ENCODE results near the gene N4BP2. TPM values are rescaled to one million over a fixed set of nuclear protein-coding genes. Genes with fewer than 3 reads are reported as not detected.

N4BP2 gene
- total RNA-seq, 6 experiments from 2014 or later, result 4.2 to 8.0 (median 6.3) TPM

GRCh38 chr4:40176602-40177001 lies 120.0 kb downstream of the N4BP2 start:
- ATAC-seq (no peak), DNase-seq (no peak)
- WGBS (ENCODE audit: insufficient coverage, low coverage, low lambda C conversion rate, missing lambda C conversion rate), result 51% methylated on average over 10 of the region's 10 CpGs
- no peaks in the 10 kb centered on the region for H3K36me3 ChIP-seq
- no peak overlapping the region for H3K27ac ChIP-seq
- no peaks in the 10 kb centered on the region for H3K9me3 ChIP-seq
- no peak overlapping the region for H3K4me3 ChIP-seq
- intact Hi-C loops (cut with DNase I), result loop anchor here in 1 of 2 donors (10.0 kb wide), 1 partner anchor 128 kb away; no protein-coding TSS in a partner anchor
- TF ChIP-seq POLR2A (IDR thresholded peaks at IDR 0.05), result no peak
- H3K4me1 ChIP-seq, result no peaks in the 10 kb centered on the region
- no peaks in the 10 kb centered on the region for H3K27me3 ChIP-seq

- intact Hi-C loops (cut with DNase I), result loop anchor here in 1 of 2 donors (10.0 kb wide), 1 partner anchor 127 kb away; no protein-coding TSS in a partner anchor
- no peak for ATAC-seq
- Histone ChIP-seq H3K27ac (no peak overlapping the region), H3K4me1 (no peaks in the 10 kb centered on the region), H3K9me3 (no peaks in the 10 kb centered on the region), H3K27me3 (no peaks in the 10 kb centered on the region), H3K4me3 (no peak overlapping the region), H3K36me3 (no peaks in the 10 kb centered on the region)
- no peak for DNase-seq
- 67% methylated on average over 2 of the region's 2 CpGs for WGBS (ENCODE audit: insufficient coverage, low coverage, low lambda C conversion rate, missing lambda C conversion rate)
- TF ChIP-seq CTCF (IDR thresholded peaks at IDR 0.05), result no peak
- TF ChIP-seq POLR2A (IDR thresholded peaks at IDR 0.05), result no peak
These were observed 120.9 kb downstream of the N4BP2 start for GRCh38 chr4:40177591-40177990.

- no peak for DNase-seq
- ATAC-seq, result no peak
- WGBS (ENCODE audit: insufficient coverage, low coverage, low lambda C conversion rate, missing lambda C conversion rate), result 54% methylated on average over 4 of the region's 5 CpGs
These were observed 122.0 kb downstream of the N4BP2 start for GRCh38 chr4:40178672-40179071.

GRCh38 chr4:40179360-40179759 lies 122.7 kb downstream of the N4BP2 start:
- Histone ChIP-seq H3K9me3 (no peaks in the 10 kb centered on the region), H3K36me3 (no peaks in the 10 kb centered on the region), H3K27me3 (no peaks in the 10 kb centered on the region), H3K4me3 (no peak overlapping the region), H3K4me1 (no peaks in the 10 kb centered on the region), H3K27ac (no peak overlapping the region)
- intact Hi-C loops (cut with DNase I), result loop anchor here in 1 of 2 donors (10.0 kb wide), 1 partner anchor 125 kb away; no protein-coding TSS in a partner anchor
- no CpG with 5 or more reads among the region's 1 CpG for WGBS (ENCODE audit: insufficient coverage, low coverage, low lambda C conversion rate, missing lambda C conversion rate)
- DNase-seq (no peak), ATAC-seq (no peak)
- TF ChIP-seq POLR2A (IDR thresholded peaks at IDR 0.05) (no peak), CTCF (IDR thresholded peaks at IDR 0.05) (no peak)

More at GRCh38 chr4:40178672-40179071, 122.0 kb downstream of the N4BP2 start:
- H3K36me3 ChIP-seq, result no peaks in the 10 kb centered on the region
- no peaks in the 10 kb centered on the region for H3K9me3 ChIP-seq
- H3K4me1 ChIP-seq, result no peaks in the 10 kb centered on the region
- H3K27me3 ChIP-seq, result no peaks in the 10 kb centered on the region
- intact Hi-C loops (cut with DNase I), result loop anchor here in 1 of 2 donors (10.0 kb wide), 1 partner anchor 126 kb away; no protein-coding TSS in a partner anchor
- H3K4me3 ChIP-seq, result no peak overlapping the region
- TF ChIP-seq POLR2A (IDR thresholded peaks at IDR 0.05) (no peak), CTCF (IDR thresholded peaks at IDR 0.05) (no peak)
- no peak overlapping the region for H3K27ac ChIP-seq

- no peak overlapping the region for H3K4me3 ChIP-seq
- no peak overlapping the region for H3K27ac ChIP-seq
- no peaks in the 10 kb centered on the region for H3K9me3 ChIP-seq
- TF ChIP-seq CTCF (IDR thresholded peaks at IDR 0.05) (no peak), POLR2A (IDR thresholded peaks at IDR 0.05) (no peak)
- peak in 1 of 4 donors; percentile 75 for ATAC-seq
- H3K36me3 ChIP-seq, result no peaks in the 10 kb centered on the region
- 22% methylated on average over 1 of the region's 1 CpG for WGBS (ENCODE audit: insufficient coverage, low coverage, low lambda C conversion rate, missing lambda C conversion rate)
- no peaks in the 10 kb centered on the region for H3K4me1 ChIP-seq
- intact Hi-C loops (cut with DNase I), result no loop called here
- DNase-seq, result no peak
- no peaks in the 10 kb centered on the region for H3K27me3 ChIP-seq
These were observed 123.7 kb downstream of the N4BP2 start for GRCh38 chr4:40180356-40180755.
